ENCODE results near the gene QPCTL. TPM values are rescaled to one million over a fixed set of nuclear protein-coding genes. Genes with fewer than 3 reads are reported as not detected.
A peak's percentile ranks its signal among the peaks of the same experiment; 100 is the strongest.

QPCTL gene
- total and polyA plus RNA-seq, 2 of the 13 experiments (the other 11 are each of a cell fraction or from before 2014, with no cell fraction given): 16.0 to 19.1 TPM

GRCh38 chr19:45681391-45682015 is 11.0 kb upstream of the QPCTL start (continued):
- TF ChIP-seq HOXD1 (CRISPR knock-in tag; IDR thresholded peaks at IDR 0.05): no peak
- TF ChIP-seq ZC3H4 (CRISPR knock-in tag; IDR thresholded peaks at IDR 0.05; ENCODE audit: borderline replicate concordance): no peak
- TF ChIP-seq ZNF451 (CRISPR knock-in tag; IDR thresholded peaks at IDR 0.05): no peak
- TF ChIP-seq CTCF (CRISPR knock-in tag; IDR thresholded peaks at IDR 0.05): peak; percentile 94
- no peak for TF ChIP-seq PBX3 (CRISPR knock-in tag; IDR thresholded peaks at IDR 0.05; ENCODE audit: borderline replicate concordance)
- TF ChIP-seq ZNF441 (CRISPR knock-in tag; IDR thresholded peaks at IDR 0.05; ENCODE audit: borderline replicate concordance): no peak
- TF ChIP-seq ISL2 (CRISPR knock-in tag; IDR thresholded peaks at IDR 0.05): no peak; the same call in 1 of the 2 replicates
- TF ChIP-seq ZSCAN29 (CRISPR knock-in tag; conservative IDR thresholded peaks at IDR 0.05): no peak
- no peak for TF ChIP-seq DMAP1 (CRISPR knock-in tag; IDR thresholded peaks at IDR 0.05)
- TF ChIP-seq ZBTB20 (CRISPR knock-in tag; IDR thresholded peaks at IDR 0.05; ENCODE audit: borderline replicate concordance, low read depth): no peak
- no peak for TF ChIP-seq ZBTB39 (CRISPR knock-in tag; IDR thresholded peaks at IDR 0.05)
- no peak for TF ChIP-seq ZNF878 (CRISPR knock-in tag; IDR thresholded peaks at IDR 0.05)
- no peak for TF ChIP-seq FOXM1 (CRISPR knock-in tag; IDR thresholded peaks at IDR 0.05)
- TF ChIP-seq ZNF792 (CRISPR knock-in tag; IDR thresholded peaks at IDR 0.05): 0 out of 2 replicates have a peak, but pooled peaks have one; percentile 30
- no peak for TF ChIP-seq ZNF746 (CRISPR knock-in tag; IDR thresholded peaks at IDR 0.05)
- no peak for TF ChIP-seq ZNF562 (CRISPR knock-in tag; IDR thresholded peaks at IDR 0.05; ENCODE audit: borderline replicate concordance)
- TF ChIP-seq CBX5 (CRISPR knock-in tag; IDR thresholded peaks at IDR 0.05; ENCODE audit: borderline replicate concordance): no peak
- no peak for TF ChIP-seq ZNF280D (CRISPR knock-in tag; IDR thresholded peaks at IDR 0.05)
- no peak for TF ChIP-seq ZMYM2 (CRISPR knock-in tag; IDR thresholded peaks at IDR 0.05)
- no peak for TF ChIP-seq ZNF264 (CRISPR knock-in tag; IDR thresholded peaks at IDR 0.05)
- peak; percentile 73; the same call in 1 of the 2 replicates for TF ChIP-seq ZNF317 (CRISPR knock-in tag; IDR thresholded peaks at IDR 0.05)
- no peak for TF ChIP-seq ZEB1 (IDR thresholded peaks at IDR 0.05; ENCODE audit: insufficient replicate concordance, low read depth)
- no peak; the same call in 1 of the 2 replicates for TF ChIP-seq HCFC1 (IDR thresholded peaks at IDR 0.05; ENCODE audit: low read depth, low read length)
- peak; percentile 24; the same call in 1 of the 2 replicates for TF ChIP-seq SOX5 (CRISPR knock-in tag; IDR thresholded peaks at IDR 0.05; ENCODE audit: borderline replicate concordance)
- TF ChIP-seq MTF1 (CRISPR knock-in tag; IDR thresholded peaks at IDR 0.05): no peak
